PC-9 (cell line): Measurements from ENCODE around the gene RPL29. TPM values are rescaled to one million over a fixed set of nuclear protein-coding genes. Genes with fewer than 3 reads are reported as not detected.

Experiments
- BruUV-seq: library from RNA; stranded (reverse); fragments of 400-500 nt; replicated peaks from 2 replicates; lab custom pipeline; 2021; lab: Mats Ljungman, UMichigan
- CTCF ChIA-PET: fragments of 300-600 bp; sonication (Branson Sonifier 250); formaldehyde crosslinking; loops from one replicate; lab custom pipeline; 2022; ENCODE audit warnings: antibody characterized with exemption; lab: Charles Lee
- POLR2A ChIA-PET: fragments of 300-600 bp; sonication (Branson Sonifier 250); formaldehyde crosslinking; loops from one replicate; lab custom pipeline; 2022; ENCODE audit warnings: antibody characterized with exemption; ENCODE audit not compliant: unreplicated experiment; lab: Charles Lee
- DNase-seq, 2 experiments: peaks; one replicate each; pipeline versions ENCODE4 v3.0.0 to v3.0.0-alpha.2; 2015 to 2022; ENCODE audit warnings: mixed read lengths in 1 of 2
- H2AFZ ChIP-seq: fragments of 200-600 bp; sonication (generic); 2 replicates; pipeline ENCODE4 v1.8.1; 2017; ENCODE audit warnings: antibody characterized with exemption
- H3F3A ChIP-seq: fragments of 200-600 bp; sonication (generic); 2 replicates; pipeline ENCODE4 v1.8.1; 2017; ENCODE audit warnings: antibody characterized with exemption, mild to moderate bottlenecking, low read depth; ENCODE audit not compliant: insufficient read depth
- H3K27ac ChIP-seq: fragments of 200-600 bp; sonication (generic); 2 replicates; pipeline ENCODE4 v1.6.1; 2016; ENCODE audit warnings: mixed run types
- H3K27me3 ChIP-seq: fragments of 200-600 bp; sonication (generic); 2 replicates; pipeline ENCODE4 v1.6.1; 2016; ENCODE audit warnings: low read depth, mixed run types; ENCODE audit not compliant: insufficient read depth
- H3K36me3 ChIP-seq: fragments of 200-600 bp; sonication (generic); 2 replicates; pipeline ENCODE4 v1.6.1; 2016; ENCODE audit warnings: low read depth, mixed run types
- H3K4me1 ChIP-seq: fragments of 200-600 bp; sonication (generic); replicated peaks from 2 replicates; pipeline ENCODE4 v1.6.1; 2016; ENCODE audit warnings: mixed run types; ENCODE audit not compliant: insufficient read depth
- H3K4me2 ChIP-seq: fragments of 200-600 bp; sonication (generic); 2 replicates; pipeline ENCODE4 v1.6.1; 2017; ENCODE audit warnings: mixed run types
- H3K4me3 ChIP-seq: fragments of 200-600 bp; sonication (generic); 2 replicates; pipeline ENCODE4 v1.6.1; 2016; ENCODE audit warnings: mixed run types
- H3K79me2 ChIP-seq: fragments of 200-600 bp; sonication (generic); 2 replicates; pipeline ENCODE4 v1.6.1; 2017; ENCODE audit warnings: low read depth, mixed run types
- H3K9me2 ChIP-seq: fragments of 200-600 bp; sonication (generic); 2 replicates; pipeline ENCODE4 v1.8.1; 2017; ENCODE audit warnings: mild to moderate bottlenecking; ENCODE audit not compliant: insufficient read depth
- H3K9me3 ChIP-seq: fragments of 200-600 bp; sonication (generic); 2 replicates; pipeline ENCODE4 v1.8.1; 2016; ENCODE audit warnings: low read depth; ENCODE audit not compliant: insufficient read depth
- H4K20me1 ChIP-seq: fragments of 200-600 bp; sonication (generic); 2 replicates; pipeline ENCODE4 v1.8.1; 2017; ENCODE audit not compliant: insufficient read depth
- EZH2 ChIP-seq: fragments of 200-600 bp; sonication (generic); IDR thresholded peaks from 2 replicates; pipeline ENCODE4 v1.8.0; 2017; ENCODE audit warnings: antibody characterized with exemption, low read depth
- intact Hi-C: fragments of 100-400 bp; cut with micrococcal nuclease; formaldehyde crosslinking; loops from one replicate; pipeline ENCODE4 v1.10.0; 2022; ENCODE audit not compliant: unreplicated experiment
- total RNA-seq: library from RNA; stranded (reverse); gene quantifications from 2 replicates; pipeline ENCODE4 v1.2.3, GENCODE V29; 2021
- TF ChIP-seq, protein P1 (sequence below): fragments of 200-600 bp; sonication (generic); conservative IDR thresholded peaks from 2 replicates; pipeline ENCODE4 v1.6.1; 2017; ENCODE audit warnings: mixed run types, antibody characterized with exemption, mild to moderate bottlenecking, moderate library complexity

RPL29 gene
- total RNA-seq, 1 experiment from 2014 or later, result 1,278 TPM

DNA sequence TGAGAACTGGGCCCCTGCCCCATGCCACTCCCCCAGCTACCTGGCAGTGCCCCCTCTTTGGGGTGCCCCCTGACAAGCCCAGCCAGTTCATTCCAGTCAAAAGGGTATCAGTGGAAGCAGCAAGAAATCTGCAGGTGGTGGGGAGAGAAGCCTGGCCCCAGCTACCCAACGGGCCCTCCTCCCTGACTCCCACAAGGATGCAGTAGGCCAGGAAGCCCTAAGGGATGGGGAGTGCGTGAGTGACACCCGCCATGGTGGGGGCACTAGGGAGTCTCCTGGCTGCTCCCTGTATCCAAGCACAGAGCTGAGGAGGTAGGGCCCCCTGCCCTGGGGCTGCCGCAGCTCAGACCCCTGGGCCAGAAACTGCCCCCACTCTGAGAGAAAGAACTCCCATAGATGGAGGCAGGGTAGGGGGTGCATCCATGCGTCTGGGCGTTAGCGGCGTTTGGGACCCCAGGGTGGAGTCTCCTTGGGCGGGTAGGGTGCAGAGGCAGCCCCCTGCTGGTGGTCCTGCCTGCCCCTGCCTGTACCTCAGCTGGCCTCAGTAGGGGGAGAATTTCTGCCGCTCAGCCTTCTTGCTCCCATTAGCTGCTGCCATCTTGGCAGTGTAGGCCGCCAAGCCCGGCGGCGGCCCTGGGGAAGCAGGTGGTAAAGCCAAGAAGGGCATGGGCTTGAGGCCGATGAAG, 38.0 kb downstream of the RPL29 start:
- no peaks in the 10 kb centered on the region for H3K79me2 ChIP-seq
- no peak for DNase-seq
- no peaks in the 10 kb centered on the region for H3K9me2 ChIP-seq
- no peaks in the 10 kb centered on the region for H3K36me3 ChIP-seq
- H3F3A ChIP-seq, result no peaks in the 10 kb centered on the region
- H2AFZ ChIP-seq, result no peak overlapping the region
- no peak overlapping the region for H3K27ac ChIP-seq
- no peak overlapping the region for H3K4me3 ChIP-seq
- CTCF ChIA-PET, result no interaction called here
- intact Hi-C loops, result no loop called here
- TF ChIP-seq, protein P1, sequence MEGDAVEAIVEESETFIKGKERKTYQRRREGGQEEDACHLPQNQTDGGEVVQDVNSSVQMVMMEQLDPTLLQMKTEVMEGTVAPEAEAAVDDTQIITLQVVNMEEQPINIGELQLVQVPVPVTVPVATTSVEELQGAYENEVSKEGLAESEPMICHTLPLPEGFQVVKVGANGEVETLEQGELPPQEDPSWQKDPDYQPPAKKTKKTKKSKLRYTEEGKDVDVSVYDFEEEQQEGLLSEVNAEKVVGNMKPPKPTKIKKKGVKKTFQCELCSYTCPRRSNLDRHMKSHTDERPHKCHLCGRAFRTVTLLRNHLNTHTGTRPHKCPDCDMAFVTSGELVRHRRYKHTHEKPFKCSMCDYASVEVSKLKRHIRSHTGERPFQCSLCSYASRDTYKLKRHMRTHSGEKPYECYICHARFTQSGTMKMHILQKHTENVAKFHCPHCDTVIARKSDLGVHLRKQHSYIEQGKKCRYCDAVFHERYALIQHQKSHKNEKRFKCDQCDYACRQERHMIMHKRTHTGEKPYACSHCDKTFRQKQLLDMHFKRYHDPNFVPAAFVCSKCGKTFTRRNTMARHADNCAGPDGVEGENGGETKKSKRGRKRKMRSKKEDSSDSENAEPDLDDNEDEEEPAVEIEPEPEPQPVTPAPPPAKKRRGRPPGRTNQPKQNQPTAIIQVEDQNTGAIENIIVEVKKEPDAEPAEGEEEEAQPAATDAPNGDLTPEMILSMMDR, result no peak
- no peak for TF ChIP-seq EZH2
- POLR2A ChIA-PET, result no interaction called here
- no peaks in the 10 kb centered on the region for H4K20me1 ChIP-seq
- no peak overlapping the region for H3K4me2 ChIP-seq
- no TSS peak for BruUV-seq
- no peaks in the 10 kb centered on the region; the same call in 1 of the 2 replicates for H3K27me3 ChIP-seq
- no peaks in the 10 kb centered on the region for H3K9me3 ChIP-seq
- peaks cover 4% of the 10 kb centered on the region; the same call in 1 of the 2 replicates for H3K4me1 ChIP-seq

DNA sequence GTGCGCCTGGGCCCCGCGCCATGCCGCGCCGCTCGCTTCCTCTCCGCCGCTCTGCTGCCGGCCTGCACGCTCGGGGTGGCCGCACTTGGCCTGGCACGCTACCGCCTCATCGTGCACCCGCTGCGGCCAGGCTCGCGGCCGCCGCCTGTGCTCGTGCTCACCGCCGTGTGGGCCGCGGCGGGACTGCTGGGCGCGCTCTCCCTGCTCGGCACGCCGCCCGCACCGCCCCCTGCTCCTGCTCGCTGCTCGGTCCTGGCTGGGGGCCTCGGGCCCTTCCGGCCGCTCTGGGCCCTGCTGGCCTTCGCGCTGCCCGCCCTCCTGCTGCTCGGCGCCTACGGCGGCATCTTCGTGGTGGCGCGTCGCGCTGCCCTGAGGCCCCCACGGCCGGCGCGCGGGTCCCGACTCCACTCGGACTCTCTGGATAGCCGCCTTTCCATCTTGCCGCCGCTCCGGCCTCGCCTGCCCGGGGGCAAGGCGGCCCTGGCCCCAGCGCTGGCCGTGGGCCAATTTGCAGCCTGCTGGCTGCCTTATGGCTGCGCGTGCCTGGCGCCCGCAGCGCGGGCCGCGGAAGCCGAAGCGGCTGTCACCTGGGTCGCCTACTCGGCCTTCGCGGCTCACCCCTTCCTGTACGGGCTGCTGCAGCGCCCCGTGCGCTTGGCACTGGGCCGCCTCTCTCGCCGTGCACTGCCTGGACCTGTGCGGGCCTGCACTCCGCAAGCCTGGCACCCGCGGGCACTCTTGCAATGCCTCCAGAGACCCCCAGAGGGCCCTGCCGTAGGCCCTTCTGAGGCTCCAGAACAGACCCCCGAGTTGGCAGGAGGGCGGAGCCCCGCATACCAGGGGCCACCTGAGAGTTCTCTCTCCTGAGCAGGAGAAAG, 39.6 kb downstream of the RPL29 start:
- intact Hi-C loops, result no loop called here
- Histone ChIP-seq H3K27ac (no peak overlapping the region), H4K20me1 (no peaks in the 10 kb centered on the region), H3K4me3 (peak overlapping the region; percentile 35; the same call in 1 of the 2 replicates), H3K36me3 (no peaks in the 10 kb centered on the region), H3F3A (no peaks in the 10 kb centered on the region), H3K79me2 (no peaks in the 10 kb centered on the region), H3K27me3 (no peaks in the 10 kb centered on the region; the same call in 1 of the 2 replicates), H3K4me2 (peak overlapping the region; percentile 68), H3K9me2 (no peaks in the 10 kb centered on the region), H3K9me3 (no peaks in the 10 kb centered on the region), H2AFZ (no peak overlapping the region), H3K4me1 (peaks cover 4% of the 10 kb centered on the region; the same call in 1 of the 2 replicates)
- BruUV-seq, result no TSS peak
- peak in 1 of 2 experiments; percentile 63 for DNase-seq
- no peak for TF ChIP-seq EZH2
- TF ChIP-seq, protein P1, result peak; percentile 56
- CTCF ChIA-PET, result no interaction called here
- POLR2A ChIA-PET, result no interaction called here

DNA sequence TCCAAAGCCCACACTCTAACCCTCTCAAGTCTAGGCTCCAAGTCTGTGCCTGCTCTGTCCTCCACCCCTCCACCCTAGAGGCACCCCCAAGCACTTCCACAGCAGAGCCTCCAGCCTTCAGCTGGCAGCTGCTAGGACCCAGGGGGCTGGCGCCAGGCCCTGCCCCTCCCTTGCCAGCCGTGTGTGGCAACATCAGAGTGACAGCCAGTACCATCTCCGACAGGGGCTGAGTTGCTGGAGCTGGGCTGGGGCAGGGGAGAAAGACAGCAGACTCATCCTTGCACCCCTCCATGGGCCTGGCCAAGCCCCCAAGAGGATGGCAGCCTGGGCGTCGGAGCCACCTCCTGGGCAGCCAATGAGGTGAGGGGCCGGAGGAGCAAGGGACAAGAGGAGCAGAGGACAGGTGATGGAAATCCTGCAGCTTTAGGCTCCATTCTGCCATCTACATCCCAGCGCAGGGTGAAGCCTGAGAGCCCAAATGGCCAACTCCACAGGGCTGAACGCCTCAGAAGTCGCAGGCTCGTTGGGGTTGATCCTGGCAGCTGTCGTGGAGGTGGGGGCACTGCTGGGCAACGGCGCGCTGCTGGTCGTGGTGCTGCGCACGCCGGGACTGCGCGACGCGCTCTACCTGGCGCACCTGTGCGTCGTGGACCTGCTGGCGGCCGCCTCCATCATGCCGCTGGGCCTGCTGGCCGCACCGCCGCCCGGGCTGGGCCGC, 40.4 kb downstream of the RPL29 start, which contains the start of gene GPR62:
Gene GPR62 (plus strand): TSS at position 207 of the 718 bp plus-strand sequence. CDS start 272 bp downstream, at position 479.
- no peaks in the 10 kb centered on the region; the same call in 1 of the 2 replicates for H3K27me3 ChIP-seq
- no peak for DNase-seq
- H3F3A ChIP-seq, result no peaks in the 10 kb centered on the region
- no peaks in the 10 kb centered on the region for H3K9me2 ChIP-seq
- H3K4me1 ChIP-seq, result peaks cover 4% of the 10 kb centered on the region; the same call in 1 of the 2 replicates
- TF ChIP-seq EZH2, result no peak
- TF ChIP-seq, protein P1, result no peak
- H3K79me2 ChIP-seq, result no peaks in the 10 kb centered on the region
- H3K4me3 ChIP-seq, result peak within 1 kb of the TSS; percentile 35; the same call in 1 of the 2 replicates
- H3K4me2 ChIP-seq, result peak within 1 kb of the TSS; percentile 68
- no TSS peak for BruUV-seq
- CTCF ChIA-PET, result interaction anchor here (0.7 kb wide), 1 partner anchor 251 kb away, joined by 3 read pairs; no protein-coding TSS in a partner anchor
- intact Hi-C loops, result no loop called here
- no peaks in the 10 kb centered on the region for H3K9me3 ChIP-seq
- H3K36me3 ChIP-seq, result no peaks in the 10 kb centered on the region
- POLR2A ChIA-PET, result no interaction called here
- no peak within 1 kb of the TSS for H3K27ac ChIP-seq
- H4K20me1 ChIP-seq, result no peaks in the 10 kb centered on the region
- H2AFZ ChIP-seq, result no peak within 1 kb of the TSS
